Measurements from ENCODE around the gene TIAM2. TPM values are rescaled to one million over a fixed set of nuclear protein-coding genes. Genes with fewer than 3 reads are reported as not detected.

TIAM2 gene
- total and polyA plus RNA-seq, 10 of the 15 experiments (the other 5 are each of a cell fraction or from before 2014, with no cell fraction given) = 1.1 to 10.5 (median 2.3) TPM

GRCh38 chr6:155174576-155175211 is 179.6 kb downstream of the TIAM2 start (continued):
- 0 out of 2 replicates have a peak, but pooled peaks have one; percentile 54 for TF ChIP-seq FOXM1 (IDR thresholded peaks at IDR 0.05; ENCODE audit: low read depth, low read length)
- no peak for TF ChIP-seq POLR2A (IDR thresholded peaks at IDR 0.05; ENCODE audit: low read depth, low read length)
- no peak for TF ChIP-seq ASH2L (IDR thresholded peaks at IDR 0.05; ENCODE audit: borderline replicate concordance, low read depth)
- TF ChIP-seq RCOR1 (conservative IDR thresholded peaks at IDR 0.05; ENCODE audit: low read depth, low read length) = no peak
- TF ChIP-seq IRF5 (IDR thresholded peaks at IDR 0.05; ENCODE audit: borderline replicate concordance) = no peak
- TF ChIP-seq PAX5 (IDR thresholded peaks at IDR 0.05; ENCODE audit: borderline replicate concordance, low read depth, low read length) = no peak
- no peak for TF ChIP-seq CHD4 (IDR thresholded peaks at IDR 0.05)
- TF ChIP-seq RELA (IDR thresholded peaks at IDR 0.05; ENCODE audit: borderline replicate concordance, partially characterized antibody) = peak; percentile 8
- 0 out of 2 replicates have a peak, but pooled peaks have one; percentile 15 for TF ChIP-seq RUNX3 (IDR thresholded peaks at IDR 0.05; ENCODE audit: low read length)
- TF ChIP-seq ATF7 (IDR thresholded peaks at IDR 0.05; ENCODE audit: low read depth) = 0 out of 2 replicates have a peak, but pooled peaks have one; percentile 14
- peak; percentile 76 for TF ChIP-seq YY1 (IDR thresholded peaks at IDR 0.05; ENCODE audit: low read depth, low read length)
- TF ChIP-seq RELB (IDR thresholded peaks at IDR 0.05; ENCODE audit: low read depth) = 0 out of 2 replicates have a peak, but pooled peaks have one; percentile 10
- no peak for TF ChIP-seq ZNF592 (IDR thresholded peaks at IDR 0.05)
- peak; percentile 51; the same call in 1 of the 2 replicates for TF ChIP-seq SPI1 (IDR thresholded peaks at IDR 0.05; ENCODE audit: borderline replicate concordance, insufficient read depth, low read depth, low read length)
- no peak for TF ChIP-seq NRF1 (conservative IDR thresholded peaks at IDR 0.05; ENCODE audit: low read depth, low read length)
- no peak for TF ChIP-seq EP300 (IDR thresholded peaks at IDR 0.05; ENCODE audit: borderline replicate concordance in 1 of 2, control insufficient read depth in 1 of 2, low read depth in 2 of 2, low read length in 2 of 2)
- TF ChIP-seq MTA2 (IDR thresholded peaks at IDR 0.05; ENCODE audit: low read depth) = 0 out of 2 replicates have a peak, but pooled peaks have one; percentile 26
- TF ChIP-seq NFIC (IDR thresholded peaks at IDR 0.05; ENCODE audit: low read depth, low read length) = no peak
- no peak for TF ChIP-seq BHLHE40 (IDR thresholded peaks at IDR 0.05; ENCODE audit: borderline replicate concordance in 1 of 2, low read depth in 2 of 2, low read length in 1 of 2)
- no peak for TF ChIP-seq ESRRA (IDR thresholded peaks at IDR 0.05; ENCODE audit: low read length)
- TF ChIP-seq NBN (IDR thresholded peaks at IDR 0.05) = 0 out of 2 replicates have a peak, but pooled peaks have one; percentile 34
- 0 out of 2 replicates have a peak, but pooled peaks have one; percentile 43 for TF ChIP-seq IRF4 (IDR thresholded peaks at IDR 0.05; ENCODE audit: low read depth, low read length)
- TF ChIP-seq BCL11A (IDR thresholded peaks at IDR 0.05; ENCODE audit: low read depth, low read length) = 0 out of 2 replicates have a peak, but pooled peaks have one; percentile 13
- no peak for TF ChIP-seq WRNIP1 (IDR thresholded peaks at IDR 0.05; ENCODE audit: borderline replicate concordance, low read depth, low read length)
- TF ChIP-seq HDAC6 (IDR thresholded peaks at IDR 0.05; ENCODE audit: unreplicated experiment) = no peak

All from GM12878 (cell line).